Iris pigment epithelial cell (primary cell): ENCODE results near the gene DISC1.

Source experiments
- DNase-seq: peaks from one replicate; pipeline ENCODE4 v3.0.0-alpha.2; 2011; ENCODE audit warnings: low read depth

Gene DISC1

GRCh38 chr1:231993968-231994455 lies 367.4 kb downstream of the DISC1 start:
- no peak for DNase-seq

GRCh38 chr1:231998791-231999190 lies 372.2 kb downstream of the DISC1 start:
- DNase-seq: no peak

DNA sequence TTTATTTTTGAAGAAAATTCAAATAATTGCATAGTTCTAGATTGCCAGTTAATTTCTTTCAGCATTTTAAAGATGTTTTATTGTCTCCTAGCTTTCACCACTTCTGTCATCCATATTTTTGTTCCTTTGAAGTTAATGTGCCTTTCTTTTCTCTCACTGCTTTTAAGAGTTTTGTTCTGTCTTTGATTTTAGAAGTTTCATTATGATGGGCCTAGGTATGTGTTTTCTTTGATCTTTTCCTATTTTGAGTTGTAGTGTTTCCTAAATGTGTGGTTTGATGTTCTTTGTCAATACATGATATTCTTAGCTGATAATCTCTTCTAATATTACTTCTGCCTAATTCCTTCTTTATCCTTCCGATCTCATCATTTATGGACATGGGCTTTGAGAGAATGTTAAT lies 378.7 kb downstream of the DISC1 start:
- no peak for DNase-seq

- no peak for DNase-seq
Measured at GRCh38 chr1:232009741-232010140, 383.2 kb downstream of the DISC1 start.

DNA sequence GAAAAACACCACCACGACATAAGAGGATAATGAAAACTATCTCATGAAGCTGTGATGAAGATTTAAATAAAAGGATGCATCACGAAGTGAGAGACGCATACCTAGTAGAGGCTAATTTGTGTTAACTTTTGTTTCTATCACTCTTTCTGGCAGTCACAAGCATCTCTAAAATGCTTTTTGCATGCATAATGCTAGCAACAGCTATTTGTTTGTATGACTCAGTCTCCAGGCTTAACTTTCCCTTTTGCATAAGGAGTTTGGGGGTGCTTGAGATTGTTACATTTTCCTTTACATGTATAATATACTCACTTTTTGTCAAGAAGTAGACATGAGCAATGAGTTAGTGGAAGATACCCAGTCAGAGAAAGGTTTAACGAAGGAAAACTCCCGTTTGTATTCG lies 385.4 kb downstream of the DISC1 start:
- DNase-seq: peak; percentile 29

DNA sequence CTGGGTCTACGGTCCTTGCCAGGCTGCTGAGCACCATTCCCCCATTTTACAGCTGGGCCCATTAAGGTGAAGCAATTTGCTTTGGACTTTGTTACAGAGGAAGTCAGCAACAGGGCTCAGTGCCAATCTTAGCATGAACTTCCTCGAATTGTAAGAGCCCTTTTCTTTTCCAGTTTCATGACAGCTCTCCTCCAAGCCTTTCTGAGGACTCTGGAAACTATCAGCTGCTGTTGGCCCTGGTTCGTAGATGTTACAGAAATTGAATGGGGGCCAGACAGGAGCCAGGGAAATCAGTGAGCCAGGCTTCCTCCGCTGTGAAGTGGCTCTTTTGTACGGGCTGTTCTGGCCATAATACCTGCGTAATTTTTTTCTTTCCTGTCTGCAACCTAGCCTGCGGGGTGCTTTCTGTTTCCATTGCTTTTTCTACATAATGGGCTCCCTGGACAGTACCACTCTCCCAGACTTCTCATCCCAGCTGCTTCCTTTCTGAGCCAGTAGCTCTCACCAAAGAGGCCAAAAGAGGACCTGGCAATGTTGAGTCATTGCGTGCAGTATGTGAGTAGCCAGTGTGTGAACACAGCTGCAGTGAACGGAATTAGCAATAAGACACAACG lies 386.3 kb downstream of the DISC1 start:
- peak; percentile 18 for DNase-seq

DNA sequence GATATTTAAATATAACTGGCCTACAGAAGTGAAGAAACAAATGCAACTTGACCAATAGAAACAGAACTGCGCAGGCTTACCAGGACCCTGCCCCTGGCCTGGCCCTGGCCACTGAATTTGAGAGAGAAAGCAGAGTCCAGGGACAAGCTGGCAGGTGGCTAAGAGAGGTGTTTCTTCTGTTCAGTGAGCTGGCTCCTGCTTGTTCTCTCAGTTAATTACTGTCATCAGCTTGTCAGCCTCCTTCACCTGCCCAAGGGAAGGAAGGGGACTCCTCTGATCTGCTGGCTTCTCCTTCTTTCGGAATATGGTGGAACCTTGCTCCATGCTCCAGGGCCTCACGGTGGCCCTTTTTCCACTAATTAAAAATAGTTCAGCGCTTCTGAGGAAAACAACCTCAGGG lies 388.4 kb downstream of the DISC1 start:
- no peak for DNase-seq

- DNase-seq: peak; percentile 15
Measured at GRCh38 chr1:232016616-232017015, 390.0 kb downstream of the DISC1 start.

DNA sequence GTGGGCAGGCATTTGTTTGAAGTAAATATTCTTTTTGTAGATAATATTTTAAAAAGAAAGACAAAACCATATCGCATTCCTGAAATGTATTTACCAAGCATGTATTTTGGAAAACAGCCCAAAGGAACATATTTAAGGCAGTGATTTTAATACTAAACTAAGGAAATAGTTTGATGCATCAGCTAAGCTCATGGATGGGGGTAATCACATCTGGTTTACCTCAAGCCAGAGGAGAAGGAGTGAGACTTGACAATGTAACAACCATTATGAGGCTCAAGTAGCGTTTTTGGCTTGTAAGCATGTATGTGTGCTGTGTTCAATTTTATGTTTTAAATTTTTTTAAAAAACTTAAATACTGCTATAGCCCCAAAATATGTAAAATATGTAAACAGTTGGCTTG lies 390.5 kb downstream of the DISC1 start:
- no peak for DNase-seq

DNA sequence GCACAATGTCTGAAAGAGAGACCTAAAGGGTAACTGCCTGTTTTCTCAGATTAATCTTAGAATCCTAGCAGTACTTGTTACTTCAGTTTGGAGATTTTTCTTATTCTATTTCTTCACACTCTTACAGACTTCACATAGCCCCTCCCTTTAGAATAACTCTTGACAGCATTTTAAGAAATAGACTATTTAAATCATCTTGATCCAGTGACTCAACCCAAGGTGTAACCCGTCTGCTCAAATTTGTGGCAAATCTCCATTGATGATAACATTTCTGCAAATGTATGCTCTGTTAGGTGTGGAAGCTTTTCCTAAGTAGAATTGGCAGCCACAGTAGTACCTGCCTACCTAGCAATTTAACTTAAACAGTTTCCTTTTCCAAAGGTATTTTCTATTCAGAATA lies 391.2 kb downstream of the DISC1 start:
- DNase-seq: no peak

DNA sequence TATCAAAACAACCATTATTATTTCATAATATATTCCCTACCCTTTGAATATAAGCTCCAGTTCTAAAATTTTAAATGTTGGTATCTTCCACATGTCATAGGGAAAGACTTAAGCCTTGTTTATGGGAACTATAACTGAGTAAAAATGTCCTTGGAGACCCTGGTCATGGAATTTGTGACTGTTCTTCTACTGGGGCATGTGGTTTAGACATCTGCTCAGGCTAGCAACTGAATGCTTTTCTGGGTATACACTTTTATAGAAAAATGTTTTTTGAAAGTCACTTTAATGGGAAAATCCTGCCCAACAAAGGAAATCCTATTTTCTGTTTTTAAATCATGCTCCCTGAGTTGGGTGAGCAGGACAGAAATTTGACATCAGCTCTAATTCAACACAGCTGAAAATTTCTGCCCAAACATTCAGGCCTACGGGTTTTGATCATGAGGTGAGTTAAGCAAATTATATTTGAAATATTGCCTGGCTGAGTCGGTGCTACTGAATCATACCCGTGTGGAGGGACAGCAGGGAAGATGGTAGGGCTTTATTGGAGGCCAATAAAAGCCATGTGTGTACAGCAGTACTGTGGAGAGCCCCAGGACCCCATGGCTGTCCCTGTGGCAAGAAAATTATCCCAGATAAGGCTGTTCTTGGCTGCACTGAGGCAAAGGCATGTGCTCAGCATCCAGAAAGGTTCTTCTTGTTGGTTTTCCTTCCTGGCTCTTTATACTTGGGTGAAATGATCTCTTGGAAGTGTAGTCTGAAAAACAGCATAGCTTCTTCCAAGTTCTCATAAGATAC lies 391.8 kb downstream of the DISC1 start:
- no peak for DNase-seq

GRCh38 chr1:232019026-232019340 lies 392.4 kb downstream of the DISC1 start:
- DNase-seq: no peak

DNA sequence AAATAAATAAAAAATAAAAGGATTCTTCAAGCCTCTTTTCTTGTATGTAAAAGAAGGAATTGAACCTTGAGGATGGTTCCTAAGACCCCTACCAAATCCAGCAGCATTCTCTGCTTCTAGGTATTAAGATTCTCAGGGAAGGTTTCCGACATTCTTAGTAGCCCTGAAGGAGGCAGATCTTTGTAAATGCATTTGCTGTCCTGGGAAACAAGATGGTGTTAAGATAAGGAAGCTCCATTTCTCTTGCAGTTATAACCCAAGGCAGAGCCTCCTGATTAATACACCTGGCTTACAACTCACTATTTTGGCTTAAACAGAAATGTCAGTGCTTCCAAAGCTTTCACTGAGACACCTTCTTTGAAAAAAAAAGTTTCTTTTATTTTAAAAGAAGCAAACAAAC lies 393.8 kb downstream of the DISC1 start:
- DNase-seq: no peak

GRCh38 chr1:232029315-232029714 lies 402.7 kb downstream of the DISC1 start:
- no peak for DNase-seq

DNA sequence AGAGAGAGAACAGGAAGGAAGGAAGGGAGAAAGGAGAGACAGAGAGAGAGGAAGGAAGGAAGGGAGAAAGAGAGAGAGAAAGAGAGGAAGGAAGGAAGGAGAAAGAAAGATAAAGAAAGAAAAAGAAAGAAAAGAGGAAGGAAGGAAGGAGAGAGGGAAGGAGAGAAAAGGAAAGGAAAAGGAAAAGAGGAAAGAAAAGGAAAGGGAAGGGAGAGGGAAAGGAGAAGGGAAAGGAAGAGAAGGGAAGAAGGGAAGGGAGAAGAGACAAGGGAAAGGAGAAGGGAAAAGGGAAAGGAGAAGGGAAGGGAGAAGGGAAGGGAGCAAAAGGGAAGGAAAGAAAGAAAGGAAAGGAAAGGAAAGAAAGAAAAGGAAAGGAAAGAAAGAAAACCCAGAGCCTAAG lies 404.6 kb downstream of the DISC1 start:
- DNase-seq: no peak

DNA sequence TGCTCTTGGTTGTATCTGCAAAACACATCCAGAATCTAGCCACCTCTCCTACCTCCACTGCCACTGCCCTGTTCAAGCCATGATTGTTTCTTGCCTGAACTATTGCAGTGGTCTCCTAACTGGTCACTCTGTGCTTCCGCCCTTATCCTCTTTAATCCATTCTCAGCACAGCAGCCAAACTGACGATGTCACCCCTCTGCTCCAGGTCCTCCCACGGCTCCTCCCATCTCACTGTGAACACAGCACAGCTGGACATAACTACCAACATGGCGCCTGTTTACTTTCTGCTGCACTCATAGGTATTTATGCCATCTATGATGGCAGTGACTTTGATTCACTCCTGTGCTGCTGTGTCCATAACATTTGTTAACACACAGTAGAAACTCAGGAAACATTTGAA lies 406.7 kb downstream of the DISC1 start:
- no peak for DNase-seq

DNA sequence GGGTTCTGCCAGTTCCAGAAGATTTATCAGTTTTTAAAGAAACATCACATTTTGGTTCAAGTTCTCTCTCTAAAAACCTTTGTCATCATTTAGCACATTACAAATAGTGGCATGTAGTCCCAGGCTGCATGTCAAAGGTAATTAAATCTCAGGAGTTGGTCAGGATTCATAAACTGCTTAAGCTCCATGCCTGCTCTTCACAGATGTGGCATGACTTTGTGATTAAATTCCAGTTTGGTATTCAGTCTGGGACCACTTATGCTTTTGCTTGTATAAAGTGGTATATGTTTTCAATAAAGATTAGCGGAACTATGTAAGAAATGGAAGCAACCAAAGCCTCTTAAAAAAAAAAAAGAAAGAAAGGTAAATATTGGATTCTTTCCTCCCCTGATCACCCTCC lies 408.0 kb downstream of the DISC1 start:
- no peak for DNase-seq

- no peak for DNase-seq
Measured at GRCh38 chr1:232036181-232036933, 409.8 kb downstream of the DISC1 start.

- no peak for DNase-seq
Measured at GRCh38 chr1:232037774-232038388, 411.3 kb downstream of the DISC1 start.

DNA sequence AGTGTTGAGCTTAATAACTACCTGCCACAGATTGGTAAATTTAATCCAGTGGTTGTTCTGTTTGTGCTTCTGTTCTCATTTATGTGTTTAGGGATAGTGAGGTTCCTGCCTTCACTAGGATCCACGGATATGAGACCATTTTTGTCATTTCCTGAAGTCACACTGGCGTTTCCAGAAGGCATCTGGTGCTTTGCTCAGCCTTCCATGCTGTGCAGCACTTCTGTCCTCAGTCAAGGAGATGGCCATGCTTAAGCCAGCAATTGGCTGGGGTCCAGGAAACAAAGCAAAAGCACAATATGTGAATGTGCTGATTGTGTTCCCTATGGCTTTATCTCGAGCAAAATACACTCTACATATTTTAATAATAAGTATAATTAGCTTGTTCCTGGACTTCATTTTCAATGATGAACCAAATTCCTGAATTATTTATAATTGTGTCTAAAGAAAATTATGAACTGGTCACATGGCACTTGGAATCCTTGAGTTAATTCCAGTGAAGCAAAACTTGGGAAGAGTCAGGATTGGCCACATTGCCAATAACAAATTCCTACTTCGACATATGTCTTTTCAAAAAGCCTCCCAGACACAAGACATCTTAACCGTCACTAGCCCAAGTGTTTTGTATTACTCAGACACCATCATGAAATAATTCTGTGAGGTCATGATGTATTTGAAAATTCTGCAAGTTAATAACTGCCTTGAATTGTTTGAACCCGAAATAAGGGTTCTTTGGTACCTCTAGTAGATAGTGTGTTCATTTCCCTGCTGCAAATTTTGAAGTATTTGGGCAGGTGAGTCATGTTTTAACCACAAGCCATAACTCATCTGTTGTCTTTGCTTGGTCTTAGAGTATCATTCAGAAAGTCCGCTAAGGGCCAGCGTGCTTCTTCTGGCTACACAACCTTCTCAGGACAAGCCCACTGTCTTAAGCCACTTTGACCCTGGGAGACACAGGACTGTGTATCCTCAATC lies 412.4 kb downstream of the DISC1 start:
- DNase-seq: peak; percentile 17

DNA sequence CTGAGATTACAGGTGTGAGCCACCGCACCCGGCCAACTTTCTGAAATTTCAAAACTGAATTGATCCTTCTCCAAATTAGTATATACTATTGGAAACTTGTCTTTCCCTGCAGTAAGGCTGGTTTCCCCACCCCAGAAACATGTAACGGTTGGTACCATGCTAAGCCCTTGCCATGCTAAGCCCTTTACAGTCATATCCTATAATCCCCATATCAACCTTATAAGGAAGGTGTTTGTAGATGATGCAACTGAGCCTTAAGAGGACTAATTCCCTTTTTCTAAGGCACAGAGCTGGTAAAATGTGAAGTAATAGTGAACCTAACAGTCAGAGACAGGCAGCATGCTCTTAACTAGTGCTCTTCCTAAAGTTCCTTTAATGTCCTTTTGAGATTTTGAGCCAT lies 413.7 kb downstream of the DISC1 start:
- no peak for DNase-seq

GRCh38 chr1:232044728-232045127 lies 418.1 kb downstream of the DISC1 start:
- DNase-seq: no peak
